ENCODE results near the gene HTR3A.
A peak's percentile ranks its signal among the peaks of the same experiment; 100 is the strongest.

HTR3A gene

DNA sequence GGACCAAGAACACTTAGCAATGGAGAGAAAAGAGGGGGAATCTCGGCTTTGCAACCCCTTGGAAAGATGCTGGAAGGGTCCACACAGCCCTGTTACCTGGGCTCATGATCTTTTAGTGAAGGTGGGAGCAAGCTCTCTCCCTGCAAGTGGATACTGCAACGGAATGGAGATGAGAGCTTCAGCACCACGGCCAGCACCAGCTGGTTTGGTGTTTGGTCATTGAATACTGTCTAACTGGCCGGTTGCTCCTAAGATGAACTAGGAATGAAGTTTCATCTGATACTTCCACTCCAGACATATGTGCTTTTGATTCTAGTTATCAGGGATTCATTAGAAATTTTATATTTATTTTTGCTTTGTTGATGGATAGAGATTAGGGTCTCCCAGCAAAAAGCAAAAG, 16.3 kb downstream of the HTR3A start:
- H3K27ac Mint-ChIP-seq: no peak overlapping the region
- peaks cover 32% of the 10 kb centered on the region for H3K27me3 Mint-ChIP-seq
- H3K4me1 Mint-ChIP-seq (ENCODE audit: low read depth): no peaks in the 10 kb centered on the region
- no peaks in the 10 kb centered on the region for H3K9me3 Mint-ChIP-seq
- no peak overlapping the region for H3K4me3 Mint-ChIP-seq
- no peak for DNase-seq
- H3K36me3 Mint-ChIP-seq (ENCODE audit: low read depth): no peaks in the 10 kb centered on the region

- no peak overlapping the region for H3K27ac Mint-ChIP-seq
- no peak for DNase-seq
- H3K27me3 Mint-ChIP-seq: peaks cover 30% of the 10 kb centered on the region
- H3K9me3 Mint-ChIP-seq: no peaks in the 10 kb centered on the region
- no peak overlapping the region for H3K4me3 Mint-ChIP-seq
- no peaks in the 10 kb centered on the region for H3K4me1 Mint-ChIP-seq (ENCODE audit: low read depth)
- H3K36me3 Mint-ChIP-seq (ENCODE audit: low read depth): no peaks in the 10 kb centered on the region
Measured at GRCh38 chr11:113991718-113992458, 17.0 kb downstream of the HTR3A start.

DNA sequence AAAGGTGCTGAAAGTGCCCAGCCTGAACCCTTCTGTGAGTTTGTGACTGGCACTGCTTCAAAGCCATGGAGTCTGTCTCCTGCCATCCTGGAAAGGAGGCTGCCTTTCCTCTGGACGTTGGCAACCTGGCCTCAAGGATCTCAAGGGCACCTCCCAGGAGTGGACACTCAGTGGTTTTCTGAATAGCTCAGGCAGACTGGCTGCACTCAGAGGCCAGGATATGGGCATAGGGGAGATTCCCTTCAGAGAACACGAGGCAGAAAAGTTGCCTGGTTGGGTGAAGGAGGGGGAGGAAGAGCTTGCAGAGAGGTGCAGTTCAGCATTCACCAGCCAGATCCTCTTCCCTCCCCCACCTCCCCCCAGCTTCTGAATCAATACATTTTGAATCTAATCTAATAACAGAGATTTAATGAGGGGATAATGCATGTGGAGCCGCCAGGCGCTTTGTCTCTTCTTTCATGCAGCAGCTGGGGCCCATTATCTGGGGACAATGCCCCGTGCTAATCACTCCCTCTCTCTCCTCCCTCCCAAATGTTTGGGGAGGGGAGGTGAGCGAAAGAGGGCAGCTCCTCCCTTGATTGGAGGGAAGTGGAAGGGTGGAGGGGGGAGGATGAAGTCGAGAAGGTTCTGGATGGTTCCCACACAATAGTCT, 17.7 kb downstream of the HTR3A start:
- Mint-ChIP-seq H3K4me3 (no peak overlapping the region), H3K4me1 (ENCODE audit: low read depth) (no peaks in the 10 kb centered on the region), H3K9me3 (no peaks in the 10 kb centered on the region), H3K27ac (no peak overlapping the region), H3K27me3 (peaks cover 27% of the 10 kb centered on the region), H3K36me3 (ENCODE audit: low read depth) (no peaks in the 10 kb centered on the region)
- DNase-seq: no peak

DNA sequence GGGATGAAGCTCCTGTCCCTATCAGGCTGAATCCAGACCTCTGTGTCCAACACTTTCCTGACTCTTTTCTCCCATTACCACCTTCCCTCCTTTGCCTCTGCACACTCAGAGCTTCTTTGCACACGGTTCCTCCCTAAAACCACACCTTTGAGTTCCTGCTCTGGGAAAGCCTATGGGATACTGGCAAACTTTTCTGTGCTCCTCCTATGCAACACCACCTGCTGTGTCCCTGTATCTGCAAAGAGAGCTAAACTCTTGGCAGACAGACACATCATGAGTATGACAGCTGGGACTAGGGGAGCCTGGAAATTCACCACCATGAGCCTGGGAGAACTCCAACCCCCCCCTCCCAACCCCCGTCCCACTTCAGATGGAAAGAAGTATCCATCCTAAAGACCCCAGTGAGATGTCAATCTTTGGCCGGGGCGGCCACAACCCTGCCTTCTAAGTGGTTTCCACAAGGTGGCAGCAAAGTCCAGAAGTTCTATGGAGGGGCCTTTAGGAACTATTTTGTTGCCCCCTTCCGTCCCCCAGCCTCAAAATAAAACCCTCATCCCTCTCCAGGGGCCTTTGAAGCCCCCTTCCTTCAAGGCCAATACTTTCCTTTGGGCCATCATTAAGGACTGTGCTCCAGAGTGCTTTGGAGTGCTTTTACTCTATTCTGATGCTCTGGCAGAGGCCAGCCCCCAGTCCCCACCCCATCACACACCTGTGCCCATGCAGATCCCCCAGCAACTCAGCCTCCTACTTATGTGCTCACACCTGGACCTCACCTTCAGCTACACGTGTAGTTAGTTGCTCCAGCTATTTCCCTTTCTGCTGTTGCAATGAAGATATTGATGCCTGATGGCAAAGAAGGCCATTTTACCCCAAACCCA, 19.4 kb downstream of the HTR3A start:
- H3K27me3 Mint-ChIP-seq: peaks cover 23% of the 10 kb centered on the region
- H3K9me3 Mint-ChIP-seq: no peaks in the 10 kb centered on the region
- peak; percentile 61 for DNase-seq
- no peak overlapping the region for H3K27ac Mint-ChIP-seq
- H3K4me3 Mint-ChIP-seq: no peak overlapping the region
- H3K36me3 Mint-ChIP-seq (ENCODE audit: low read depth): no peaks in the 10 kb centered on the region
- no peaks in the 10 kb centered on the region for H3K4me1 Mint-ChIP-seq (ENCODE audit: low read depth)

GRCh38 chr11:113997473-113997872, 22.6 kb downstream of the HTR3A start:
- Mint-ChIP-seq H3K4me1 (ENCODE audit: low read depth) (no peaks in the 10 kb centered on the region), H3K9me3 (no peaks in the 10 kb centered on the region), H3K36me3 (ENCODE audit: low read depth) (no peaks in the 10 kb centered on the region), H3K27me3 (peaks cover 8% of the 10 kb centered on the region), H3K27ac (no peak overlapping the region), H3K4me3 (no peak overlapping the region)
- no peak for DNase-seq

DNA sequence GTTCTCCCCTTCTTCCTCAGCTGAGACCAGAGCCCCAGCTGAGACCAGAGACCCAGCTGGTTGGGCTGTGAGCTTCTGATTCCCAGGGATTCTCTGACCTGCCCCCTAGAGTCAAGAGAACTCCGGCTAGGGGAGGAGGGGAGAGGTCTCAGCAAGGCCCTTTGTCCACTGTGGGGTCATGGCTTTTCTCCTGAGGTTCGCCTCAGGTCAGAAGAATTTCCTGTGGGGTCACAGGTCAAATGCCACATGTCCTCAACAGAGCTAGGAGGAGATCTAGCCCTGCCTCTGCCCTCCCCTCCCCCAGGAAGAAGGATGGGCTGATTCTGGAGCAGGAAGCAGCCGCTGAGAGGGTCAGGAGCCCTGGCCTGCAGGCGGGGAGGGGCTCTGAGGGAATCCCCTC, 23.7 kb downstream of the HTR3A start:
- no peak for DNase-seq
- no peaks in the 10 kb centered on the region for H3K36me3 Mint-ChIP-seq (ENCODE audit: low read depth)
- peaks cover 2% of the 10 kb centered on the region for H3K27me3 Mint-ChIP-seq
- H3K27ac Mint-ChIP-seq: no peak overlapping the region
- H3K9me3 Mint-ChIP-seq: no peaks in the 10 kb centered on the region
- H3K4me1 Mint-ChIP-seq (ENCODE audit: low read depth): no peaks in the 10 kb centered on the region
- H3K4me3 Mint-ChIP-seq: no peak overlapping the region

GRCh38 chr11:114000526-114000925, 25.6 kb downstream of the HTR3A start:
- DNase-seq: no peak
- no peak overlapping the region for H3K27ac Mint-ChIP-seq
- no peaks in the 10 kb centered on the region for H3K36me3 Mint-ChIP-seq (ENCODE audit: low read depth)
- H3K4me1 Mint-ChIP-seq (ENCODE audit: low read depth): no peaks in the 10 kb centered on the region
- no peaks in the 10 kb centered on the region for H3K27me3 Mint-ChIP-seq
- no peak overlapping the region for H3K4me3 Mint-ChIP-seq
- H3K9me3 Mint-ChIP-seq: no peaks in the 10 kb centered on the region

DNA sequence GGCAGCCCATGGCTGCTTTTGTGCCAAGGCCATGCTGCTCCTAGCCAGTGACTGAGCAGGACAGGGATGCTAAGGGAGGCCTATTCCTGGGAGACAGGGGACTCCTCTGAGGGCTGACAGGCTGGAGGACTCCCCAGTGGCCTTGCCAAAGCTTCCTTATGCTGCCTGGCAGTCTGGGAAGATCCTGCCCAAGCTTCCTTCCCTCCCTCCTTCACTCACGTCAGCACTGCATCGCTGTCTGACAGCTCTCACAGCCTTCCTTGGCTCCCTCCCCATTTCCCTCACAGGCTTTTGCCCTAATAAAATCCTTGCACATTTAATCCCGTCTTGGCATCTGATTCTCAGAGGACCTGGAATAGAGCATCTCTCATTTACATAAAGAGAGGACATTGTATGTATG, 26.5 kb downstream of the HTR3A start:
- no peaks in the 10 kb centered on the region for H3K4me1 Mint-ChIP-seq (ENCODE audit: low read depth)
- no peaks in the 10 kb centered on the region for H3K27me3 Mint-ChIP-seq
- no peak overlapping the region for H3K27ac Mint-ChIP-seq
- no peaks in the 10 kb centered on the region for H3K36me3 Mint-ChIP-seq (ENCODE audit: low read depth)
- no peak for DNase-seq
- H3K4me3 Mint-ChIP-seq: no peak overlapping the region
- H3K9me3 Mint-ChIP-seq: no peaks in the 10 kb centered on the region

GRCh38 chr11:114008331-114008730, 33.4 kb downstream of the HTR3A start:
- Mint-ChIP-seq H3K4me1 (ENCODE audit: low read depth) (no peaks in the 10 kb centered on the region), H3K27ac (no peak overlapping the region), H3K9me3 (no peaks in the 10 kb centered on the region), H3K36me3 (ENCODE audit: low read depth) (no peaks in the 10 kb centered on the region), H3K4me3 (no peak overlapping the region), H3K27me3 (peaks cover 4% of the 10 kb centered on the region)
- DNase-seq: no peak

DNA sequence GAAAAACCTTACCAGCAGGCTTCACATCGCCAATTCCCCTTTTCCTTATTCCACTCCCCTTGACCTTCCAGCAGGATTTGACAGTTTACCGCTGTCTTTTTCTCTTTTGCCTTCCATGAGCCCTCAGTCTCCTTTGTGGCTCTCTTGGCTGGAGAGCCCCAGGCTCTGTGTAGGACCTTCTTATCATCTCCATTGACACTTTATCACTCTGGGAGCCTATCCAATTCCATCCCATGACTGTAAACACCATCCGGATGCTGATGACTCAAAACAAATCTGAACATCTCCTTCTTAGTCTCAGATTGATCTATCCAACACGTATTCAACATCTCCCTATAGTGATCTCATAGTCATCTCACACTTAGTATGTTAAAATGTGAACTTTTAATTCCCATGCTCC, 36.0 kb downstream of the HTR3A start:
- no peak overlapping the region for H3K27ac Mint-ChIP-seq

DNA sequence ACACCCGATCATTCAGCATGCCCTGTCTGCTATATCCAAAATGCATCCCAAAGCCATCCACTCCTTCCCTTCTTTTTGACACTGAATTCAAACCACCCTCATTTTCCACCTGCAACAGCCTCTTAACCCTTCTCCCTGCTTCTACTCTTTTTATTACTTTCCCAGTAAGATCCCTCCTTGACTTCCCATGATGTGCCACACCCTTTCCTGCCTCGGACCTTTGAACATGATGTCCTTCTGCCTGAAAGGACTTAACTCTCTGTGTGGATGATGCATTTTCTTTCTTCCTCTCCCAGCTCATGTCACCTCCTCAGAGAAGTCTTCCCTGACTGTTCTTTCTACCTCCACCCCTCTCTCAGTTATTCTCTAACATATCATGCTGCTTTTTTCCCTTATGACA, 36.5 kb downstream of the HTR3A start:
- DNase-seq: no peak
- no peaks in the 10 kb centered on the region for H3K9me3 Mint-ChIP-seq
- no peak overlapping the region for H3K4me3 Mint-ChIP-seq
- H3K36me3 Mint-ChIP-seq (ENCODE audit: low read depth): no peaks in the 10 kb centered on the region
- H3K4me1 Mint-ChIP-seq (ENCODE audit: low read depth): no peaks in the 10 kb centered on the region
- no peak overlapping the region for H3K27ac Mint-ChIP-seq
- H3K27me3 Mint-ChIP-seq: peaks cover 4% of the 10 kb centered on the region

More for the DNA sequence above, 36.0 kb downstream of the HTR3A start:
- Mint-ChIP-seq H3K9me3 (no peaks in the 10 kb centered on the region), H3K36me3 (ENCODE audit: low read depth) (no peaks in the 10 kb centered on the region), H3K4me1 (ENCODE audit: low read depth) (no peaks in the 10 kb centered on the region), H3K27me3 (peaks cover 4% of the 10 kb centered on the region), H3K4me3 (no peak overlapping the region)
- DNase-seq: no peak

DNA sequence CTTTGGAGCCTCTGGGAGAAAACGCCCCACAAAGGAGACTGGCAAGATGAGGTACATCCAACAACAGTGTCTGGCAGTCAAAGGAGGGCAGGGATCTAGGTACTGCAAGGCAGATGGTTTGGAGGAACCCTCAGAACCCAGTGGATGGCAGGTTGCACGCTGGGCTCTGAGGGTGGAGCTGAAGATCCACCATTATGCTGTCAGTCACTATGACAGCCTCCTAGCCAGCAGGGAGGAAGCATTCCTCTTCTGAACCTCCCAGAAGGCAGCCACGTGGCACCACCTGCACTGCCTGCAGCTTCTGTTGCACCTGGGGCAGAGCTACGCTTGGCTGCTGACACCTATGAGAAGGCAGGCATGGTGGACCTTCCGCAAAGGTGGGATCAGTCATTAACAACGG, 40.2 kb downstream of the HTR3A start:
- no peak for DNase-seq
- Mint-ChIP-seq H3K27ac (no peak overlapping the region), H3K36me3 (ENCODE audit: low read depth) (no peaks in the 10 kb centered on the region), H3K27me3 (peaks cover 4% of the 10 kb centered on the region), H3K4me1 (ENCODE audit: low read depth) (no peaks in the 10 kb centered on the region), H3K4me3 (no peak overlapping the region), H3K9me3 (no peaks in the 10 kb centered on the region)

GRCh38 chr11:114016986-114017385, 42.1 kb downstream of the HTR3A start:
- no peak overlapping the region for H3K27ac Mint-ChIP-seq
- DNase-seq: no peak
- H3K36me3 Mint-ChIP-seq (ENCODE audit: low read depth): no peaks in the 10 kb centered on the region
- peaks cover 3% of the 10 kb centered on the region for H3K27me3 Mint-ChIP-seq
- H3K9me3 Mint-ChIP-seq: no peaks in the 10 kb centered on the region
- H3K4me1 Mint-ChIP-seq (ENCODE audit: low read depth): no peaks in the 10 kb centered on the region
- no peak overlapping the region for H3K4me3 Mint-ChIP-seq

- Mint-ChIP-seq H3K4me3 (no peak overlapping the region), H3K4me1 (ENCODE audit: low read depth) (no peaks in the 10 kb centered on the region), H3K27me3 (no peaks in the 10 kb centered on the region), H3K27ac (no peak overlapping the region), H3K36me3 (ENCODE audit: low read depth) (no peaks in the 10 kb centered on the region), H3K9me3 (no peaks in the 10 kb centered on the region)
- DNase-seq: no peak
Measured at GRCh38 chr11:114017723-114018122, 42.8 kb downstream of the HTR3A start.

DNA sequence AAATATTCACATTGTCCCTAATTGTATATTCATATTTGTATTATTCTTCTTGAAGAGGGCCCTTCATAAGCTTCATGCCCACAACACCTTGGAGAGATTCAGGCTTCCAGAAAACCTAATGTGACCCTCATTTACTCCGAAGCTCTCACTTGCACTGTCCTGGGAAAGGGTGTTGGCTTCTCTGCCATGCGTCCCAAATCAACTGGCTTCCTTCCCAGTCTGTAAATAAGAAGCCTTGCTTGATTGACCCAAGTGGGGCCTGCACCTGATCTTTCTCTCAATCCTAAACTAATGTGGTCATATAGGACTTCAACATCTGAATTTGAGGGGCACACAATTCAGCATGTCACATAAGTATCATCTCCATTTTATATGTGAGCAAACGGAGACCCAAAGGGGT, 44.1 kb downstream of the HTR3A start:
- Mint-ChIP-seq H3K27me3 (no peaks in the 10 kb centered on the region), H3K9me3 (no peaks in the 10 kb centered on the region), H3K4me1 (ENCODE audit: low read depth) (no peaks in the 10 kb centered on the region), H3K4me3 (no peak overlapping the region), H3K27ac (no peak overlapping the region), H3K36me3 (ENCODE audit: low read depth) (no peaks in the 10 kb centered on the region)
- no peak for DNase-seq

Measured in activated T-cell treated with anti-CD3 and anti-CD28 coated beads, Interleukin-2, amount 50 U/mL, for 24 hours (primary cell).